Measurements from ENCODE around the gene CA5B. TPM values are rescaled to one million over a fixed set of nuclear protein-coding genes. Genes with fewer than 3 reads are reported as not detected.
"Not testable (repeated sequence)": the region's sequence is repeated elsewhere in the genome, so short reads cannot be mapped to it uniquely, and the experiment has no call there.

CA5B gene
- total RNA-seq: 10 to 100 TPM; 14.1 to 14.4 TPM

DNA sequence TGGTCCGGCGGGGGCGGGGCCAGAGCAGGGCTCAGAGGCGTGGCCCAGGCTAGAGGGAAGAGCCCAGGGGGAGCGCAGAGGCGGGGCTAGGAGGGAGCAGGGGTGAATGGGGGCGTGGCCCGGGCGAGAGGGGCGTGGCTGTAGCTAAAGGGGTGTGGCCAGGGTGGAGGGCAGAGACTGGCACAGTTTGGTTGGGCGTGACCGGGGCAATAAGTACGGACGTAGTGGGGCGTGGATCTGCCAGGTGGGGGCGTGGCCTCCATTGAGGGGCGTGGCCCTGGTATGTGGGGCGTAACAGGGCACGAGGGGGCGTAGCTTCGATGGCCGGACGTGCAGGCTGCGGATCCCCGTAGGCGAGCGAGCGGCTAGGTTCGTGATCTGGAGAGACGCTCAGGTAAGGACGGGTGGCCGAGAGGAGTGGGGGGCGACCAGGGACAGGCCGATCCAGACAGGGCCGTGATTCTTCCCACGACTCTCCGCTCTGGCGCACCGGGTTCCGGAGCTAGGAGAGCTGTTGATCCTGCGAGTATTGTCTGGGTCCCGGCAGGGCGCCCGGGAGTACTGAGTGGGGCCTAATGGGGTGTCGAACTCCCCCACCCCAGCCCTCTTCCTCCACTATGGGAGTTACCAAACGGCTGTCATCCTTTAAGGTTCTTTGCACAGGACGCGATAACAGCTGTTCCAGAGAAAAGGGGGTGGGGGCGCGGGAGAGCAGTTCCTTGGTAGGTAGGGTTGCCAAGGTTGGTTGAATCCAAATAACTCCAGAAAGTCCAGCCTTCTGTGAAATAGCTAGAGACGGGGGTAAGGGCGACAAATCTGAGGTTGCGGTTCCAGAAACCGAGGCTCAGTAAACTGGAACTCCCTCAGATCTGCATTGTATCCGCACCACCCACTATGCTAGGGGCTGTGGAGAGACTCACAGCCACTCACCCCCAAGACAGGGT is at the start of gene CA5B:
TSS of gene CA5B (plus strand) at position 312 of the 944 bp plus-strand sequence. CDS start 11,754 bp downstream, outside the sequence.
- POLR2A ChIA-PET: interaction anchor here (1.1 to 1.7 kb wide), 5 partner anchors 11 to 981 kb away, joined by 3 to 7 read pairs (median 4); partner anchors contain the start of gene SYAP1
- peak within 1 kb of the TSS; percentile 81 for H3K4me3 Mint-ChIP-seq
- DNase-seq: peak; percentile 95
- peak; percentile 98 for ATAC-seq
- peaks cover 42% of the 10 kb centered on the region for H3K4me1 Mint-ChIP-seq (ENCODE audit: low read depth)
- H3K27me3 Mint-ChIP-seq: no peaks in the 10 kb centered on the region
- H3K27ac Mint-ChIP-seq: peak within 1 kb of the TSS; percentile 87
- intact Hi-C loops (cut with micrococcal nuclease): no loop called here
- TF ChIP-seq, protein P1, sequence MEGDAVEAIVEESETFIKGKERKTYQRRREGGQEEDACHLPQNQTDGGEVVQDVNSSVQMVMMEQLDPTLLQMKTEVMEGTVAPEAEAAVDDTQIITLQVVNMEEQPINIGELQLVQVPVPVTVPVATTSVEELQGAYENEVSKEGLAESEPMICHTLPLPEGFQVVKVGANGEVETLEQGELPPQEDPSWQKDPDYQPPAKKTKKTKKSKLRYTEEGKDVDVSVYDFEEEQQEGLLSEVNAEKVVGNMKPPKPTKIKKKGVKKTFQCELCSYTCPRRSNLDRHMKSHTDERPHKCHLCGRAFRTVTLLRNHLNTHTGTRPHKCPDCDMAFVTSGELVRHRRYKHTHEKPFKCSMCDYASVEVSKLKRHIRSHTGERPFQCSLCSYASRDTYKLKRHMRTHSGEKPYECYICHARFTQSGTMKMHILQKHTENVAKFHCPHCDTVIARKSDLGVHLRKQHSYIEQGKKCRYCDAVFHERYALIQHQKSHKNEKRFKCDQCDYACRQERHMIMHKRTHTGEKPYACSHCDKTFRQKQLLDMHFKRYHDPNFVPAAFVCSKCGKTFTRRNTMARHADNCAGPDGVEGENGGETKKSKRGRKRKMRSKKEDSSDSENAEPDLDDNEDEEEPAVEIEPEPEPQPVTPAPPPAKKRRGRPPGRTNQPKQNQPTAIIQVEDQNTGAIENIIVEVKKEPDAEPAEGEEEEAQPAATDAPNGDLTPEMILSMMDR (IDR thresholded peaks at IDR 0.05): no peak
- peaks cover 10% of the 10 kb centered on the region for H3K36me3 Mint-ChIP-seq (ENCODE audit: low read depth)
- CTCF ChIA-PET: interaction anchor here (1.7 kb wide), 1 partner anchor 20 kb away, joined by 4 read pairs; no protein-coding TSS in a partner anchor
- H3K9me3 Mint-ChIP-seq: no peaks in the 10 kb centered on the region

GRCh38 chrX:15694941-15695451 is 43.1 kb upstream of the CA5B start:
- DNase-seq (no peak), ATAC-seq (peak; percentile 73)
- POLR2A ChIA-PET: no interaction called here
- TF ChIP-seq, protein P1 (IDR thresholded peaks at IDR 0.05): no peak
- Mint-ChIP-seq H3K4me1 (ENCODE audit: low read depth) (peaks cover 5% of the 10 kb centered on the region), H3K27ac (peak overlapping the region; percentile 27), H3K27me3 (no peaks in the 10 kb centered on the region), H3K9me3 (no peaks in the 10 kb centered on the region), H3K4me3 (no peak overlapping the region), H3K36me3 (ENCODE audit: low read depth) (peaks cover 15% of the 10 kb centered on the region)
- intact Hi-C loops (cut with micrococcal nuclease): no loop called here
- CTCF ChIA-PET: no interaction called here

DNA sequence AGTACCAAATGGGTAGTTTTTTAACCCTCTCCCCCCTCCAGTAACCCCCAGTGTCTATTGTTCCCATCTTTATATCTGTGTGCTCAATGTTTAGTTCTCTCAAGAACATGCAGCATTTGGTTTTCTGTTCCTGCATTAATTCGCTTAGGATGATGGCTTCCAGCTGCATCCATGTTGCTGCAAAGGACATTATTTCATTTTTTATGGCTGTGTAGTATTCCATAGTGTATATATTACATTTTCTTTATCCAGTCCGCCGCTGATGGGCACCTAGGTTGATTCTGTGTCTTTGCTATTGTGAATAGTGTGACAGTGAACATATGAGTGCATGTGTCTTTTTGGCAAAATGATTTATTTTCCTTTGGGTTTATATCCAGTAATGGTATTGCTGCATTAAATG is 41.6 kb upstream of the CA5B start:
- intact Hi-C loops (cut with micrococcal nuclease): no loop called here
- Mint-ChIP-seq H3K9me3 (no peaks in the 10 kb centered on the region), H3K36me3 (ENCODE audit: low read depth) (peaks cover 12% of the 10 kb centered on the region), H3K4me1 (ENCODE audit: low read depth) (peaks cover 5% of the 10 kb centered on the region), H3K27ac (no peak overlapping the region), H3K4me3 (no peak overlapping the region), H3K27me3 (no peaks in the 10 kb centered on the region)
- ChIA-PET POLR2A (no interaction called here), CTCF (no interaction called here)
- TF ChIP-seq, protein P1 (IDR thresholded peaks at IDR 0.05): no peak
- no peak for ATAC-seq
- no peak for DNase-seq

DNA sequence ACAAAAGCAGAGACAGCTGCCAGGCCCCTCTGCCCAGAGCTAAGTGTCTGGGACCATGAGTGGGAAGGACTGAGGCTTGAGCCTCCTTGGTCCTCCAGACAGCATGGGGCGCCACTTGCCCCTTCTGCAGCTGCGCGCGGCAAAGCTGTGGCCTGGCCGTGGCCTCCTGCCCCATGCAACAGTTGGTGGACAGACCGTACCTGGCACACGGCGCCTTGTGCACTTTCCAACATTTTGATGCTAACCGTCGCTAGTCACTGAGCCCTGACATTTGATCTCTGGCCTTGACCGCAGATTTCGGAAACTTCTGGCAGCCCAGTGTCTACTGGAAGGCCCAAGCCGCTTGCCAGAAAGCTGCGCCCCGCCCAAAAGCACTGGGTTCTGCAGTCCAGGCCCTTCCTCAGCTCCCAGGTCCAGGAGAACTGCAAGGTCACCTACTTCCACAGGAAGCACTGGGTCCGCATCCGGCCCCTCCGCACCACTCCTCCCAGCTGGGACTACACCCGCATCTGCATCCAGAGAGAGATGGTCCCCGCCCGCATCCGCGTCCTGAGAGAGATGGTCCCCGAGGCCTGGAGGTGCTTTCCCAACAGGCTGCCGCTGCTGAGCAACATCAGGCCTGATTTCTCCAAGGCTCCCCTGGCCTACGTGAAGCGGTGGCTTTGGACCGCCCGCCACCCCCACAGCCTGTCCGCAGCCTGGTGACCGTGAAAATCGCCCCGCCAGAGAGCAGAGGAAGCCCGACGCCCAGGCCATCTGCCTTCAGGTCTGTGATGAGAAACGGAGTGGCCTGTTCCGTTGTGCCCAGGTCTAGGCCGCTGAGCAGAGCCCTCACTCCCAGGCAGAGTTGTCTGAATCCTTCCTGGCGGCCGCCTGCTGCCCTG is 35.3 kb upstream of the CA5B start:
- intact Hi-C loops (cut with micrococcal nuclease): no loop called here
- ChIA-PET CTCF (no interaction called here), POLR2A (no interaction called here)
- no peaks in the 10 kb centered on the region for H3K9me3 Mint-ChIP-seq
- TF ChIP-seq, protein P1 (IDR thresholded peaks at IDR 0.05): no peak
- H3K4me3 Mint-ChIP-seq: no peak overlapping the region
- H3K27me3 Mint-ChIP-seq: no peaks in the 10 kb centered on the region
- H3K4me1 Mint-ChIP-seq (ENCODE audit: low read depth): no peaks in the 10 kb centered on the region
- no peak for DNase-seq
- no peak overlapping the region for H3K27ac Mint-ChIP-seq
- ATAC-seq: no peak
- H3K36me3 Mint-ChIP-seq (ENCODE audit: low read depth): no peaks in the 10 kb centered on the region

- H3K27ac Mint-ChIP-seq; H3K4me1 Mint-ChIP-seq (ENCODE audit: low read depth); H3K9me3 Mint-ChIP-seq; H3K4me3 Mint-ChIP-seq; H3K36me3 Mint-ChIP-seq (ENCODE audit: low read depth); H3K27me3 Mint-ChIP-seq; POLR2A ChIA-PET; CTCF ChIA-PET; DNase-seq; intact Hi-C loops (cut with micrococcal nuclease): not testable (repeated sequence)
- ATAC-seq: peak; percentile 67
Measured at GRCh38 chrX:15703809-15704208, 34.3 kb upstream of the CA5B start.

DNA sequence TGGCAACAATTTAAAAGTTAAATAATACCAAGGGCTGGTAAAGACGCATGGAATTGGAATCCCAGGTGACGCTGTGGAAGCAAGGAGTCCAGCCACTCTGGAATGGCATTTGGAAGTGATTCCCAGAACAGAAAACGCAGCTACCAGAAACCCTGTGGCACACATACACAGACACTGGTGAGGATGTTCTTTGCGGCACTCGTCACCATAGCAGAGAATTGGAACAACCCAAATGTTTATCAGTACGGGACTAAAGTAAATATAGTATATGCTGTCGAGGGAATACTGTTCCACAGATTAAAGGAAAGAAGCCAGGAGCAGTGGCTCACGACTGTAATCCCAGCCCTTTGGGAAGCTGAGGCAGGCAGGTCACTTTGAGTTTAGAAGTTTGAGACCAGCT is 33.8 kb upstream of the CA5B start:
- ATAC-seq; H3K36me3 Mint-ChIP-seq (ENCODE audit: low read depth); H3K27ac Mint-ChIP-seq; POLR2A ChIA-PET; DNase-seq; H3K27me3 Mint-ChIP-seq; intact Hi-C loops (cut with micrococcal nuclease); H3K9me3 Mint-ChIP-seq; CTCF ChIA-PET; H3K4me1 Mint-ChIP-seq (ENCODE audit: low read depth); H3K4me3 Mint-ChIP-seq: not testable (repeated sequence)

Measured in activated CD8-positive, alpha-beta T cell treated with anti-CD3 and anti-CD28 coated beads for 36 hours (primary cell).